ENCODE results near the gene UCK2. TPM values are rescaled to one million over a fixed set of nuclear protein-coding genes. Genes with fewer than 3 reads are reported as not detected.
"Not testable (repeated sequence)": the region's sequence is repeated elsewhere in the genome, so short reads cannot be mapped to it uniquely, and the experiment has no call there.

The UCK2 gene
- total RNA-seq, 2 experiments from 2014 or later: 0.67 to 0.71 TPM

- peaks cover 25% of the 10 kb centered on the region for H3K27me3 Mint-ChIP-seq
- POLR2A ChIA-PET: no interaction called here
- Histone ChIP-seq H3K27ac (ENCODE audit: low read depth in 1 of 2, low read length in 2 of 2) (no peak overlapping the region), H3K36me3 (ENCODE audit: insufficient read depth, low read length) (no peaks in the 10 kb centered on the region), H3K9me3 (ENCODE audit: control insufficient read depth in 1 of 2, insufficient read depth in 1 of 2, low read length in 2 of 2) (no peaks in the 10 kb centered on the region), H3K4me1 (ENCODE audit: insufficient read depth, low read length) (no peaks in the 10 kb centered on the region), H3K27me3 (ENCODE audit: control insufficient read depth in 1 of 2, insufficient read depth in 2 of 2, low read length in 2 of 2) (peaks cover 0 to 2% of the 10 kb centered on the region in 2 experiments), H3K4me3 (ENCODE audit: low read length) (no peak overlapping the region)
- TF ChIP-seq CTCF (IDR thresholded peaks at IDR 0.05): no peak
- intact Hi-C loops (cut with DNase I, micrococcal nuclease): no loop called here
- CTCF ChIA-PET: no interaction called here
- H3K36me3 Mint-ChIP-seq (ENCODE audit: low read depth): no peaks in the 10 kb centered on the region
- no peaks in the 10 kb centered on the region for H3K9me3 Mint-ChIP-seq
- no peak for ATAC-seq (ENCODE audit: poor library complexity)
- no peak for DNase-seq
- H3K4me3 Mint-ChIP-seq: no peak overlapping the region
- no peaks in the 10 kb centered on the region for H3K4me1 Mint-ChIP-seq (ENCODE audit: low read depth)
- no peak overlapping the region for H3K27ac Mint-ChIP-seq
These were observed 33.5 kb upstream of the UCK2 start for GRCh38 chr1:165793951-165794350.

DNA sequence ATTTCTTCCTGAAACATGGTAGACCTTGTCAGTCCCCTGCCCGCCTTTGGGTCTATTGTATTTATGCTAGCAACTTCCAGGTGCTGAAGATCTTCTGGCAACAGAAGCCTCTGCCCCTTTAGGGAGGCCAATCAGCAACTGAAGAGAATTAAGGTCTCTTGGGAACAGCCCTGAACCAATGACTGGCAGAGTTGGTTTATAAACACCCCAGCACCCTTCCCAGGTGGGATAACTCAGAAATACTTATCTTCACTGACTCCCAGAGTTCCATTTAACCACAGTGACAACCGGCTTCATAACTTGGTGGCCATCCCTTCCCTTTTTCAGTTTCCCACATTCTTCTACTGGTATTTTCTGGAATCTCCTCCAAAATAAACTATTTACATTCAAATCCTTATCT is 31.5 kb upstream of the UCK2 start:
- Histone ChIP-seq H3K27me3 (ENCODE audit: control insufficient read depth in 1 of 2, insufficient read depth in 2 of 2, low read length in 2 of 2) (peaks cover 0 to 2% of the 10 kb centered on the region in 2 experiments), H3K4me3 (ENCODE audit: low read length) (no peak overlapping the region), H3K27ac (ENCODE audit: low read depth in 1 of 2, low read length in 2 of 2) (no peak overlapping the region), H3K36me3 (ENCODE audit: insufficient read depth, low read length) (no peaks in the 10 kb centered on the region), H3K4me1 (ENCODE audit: insufficient read depth, low read length) (no peaks in the 10 kb centered on the region), H3K9me3 (ENCODE audit: control insufficient read depth in 1 of 2, insufficient read depth in 1 of 2, low read length in 2 of 2) (no peaks in the 10 kb centered on the region)
- ChIA-PET POLR2A (no interaction called here), CTCF (no interaction called here)
- intact Hi-C loops (cut with DNase I, micrococcal nuclease): no loop called here
- DNase-seq (no peak), ATAC-seq (ENCODE audit: poor library complexity) (no peak)
- Mint-ChIP-seq H3K4me3 (no peak overlapping the region), H3K27me3 (peaks cover 38% of the 10 kb centered on the region), H3K4me1 (ENCODE audit: low read depth) (no peaks in the 10 kb centered on the region), H3K9me3 (no peaks in the 10 kb centered on the region), H3K36me3 (ENCODE audit: low read depth) (no peaks in the 10 kb centered on the region), H3K27ac (no peak overlapping the region)
- TF ChIP-seq CTCF (IDR thresholded peaks at IDR 0.05): no peak

DNA sequence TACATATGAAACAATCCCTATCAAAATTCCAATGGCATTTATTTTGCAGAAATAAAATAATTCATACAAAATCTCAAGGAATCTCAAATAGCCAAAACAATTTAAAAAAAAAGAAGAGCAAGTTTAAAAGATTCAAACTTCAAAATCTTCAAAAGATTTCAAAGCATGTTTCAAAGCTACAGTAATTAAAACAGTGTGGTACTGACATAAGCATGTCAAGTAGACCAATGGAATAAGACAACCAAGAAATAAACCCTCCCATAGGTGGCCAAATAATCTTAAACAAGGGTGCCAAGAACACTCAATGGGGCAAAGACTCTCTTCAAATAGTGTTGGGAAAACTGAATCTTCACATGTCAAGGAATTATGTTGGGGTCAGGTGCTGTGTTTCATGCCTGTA is 28.0 kb upstream of the UCK2 start:
- H3K4me3 ChIP-seq (ENCODE audit: low read length): no peak overlapping the region
- no peaks in the 10 kb centered on the region for H3K4me1 ChIP-seq (ENCODE audit: insufficient read depth, low read length)
- H3K27ac ChIP-seq (ENCODE audit: low read depth in 1 of 2, low read length in 2 of 2): no peak overlapping the region
- POLR2A ChIA-PET: no interaction called here
- no peaks in the 10 kb centered on the region for H3K36me3 ChIP-seq (ENCODE audit: insufficient read depth, low read length)
- Mint-ChIP-seq H3K27ac (no peak overlapping the region), H3K9me3 (peaks cover 2% of the 10 kb centered on the region), H3K4me3 (no peak overlapping the region), H3K36me3 (ENCODE audit: low read depth) (no peaks in the 10 kb centered on the region), H3K27me3 (peaks cover 40% of the 10 kb centered on the region), H3K4me1 (ENCODE audit: low read depth) (no peaks in the 10 kb centered on the region)
- DNase-seq: no peak
- no peaks in the 10 kb centered on the region for H3K27me3 ChIP-seq (ENCODE audit: control insufficient read depth in 1 of 2, insufficient read depth in 2 of 2, low read length in 2 of 2)
- ATAC-seq (ENCODE audit: poor library complexity): no peak
- H3K9me3 ChIP-seq (ENCODE audit: control insufficient read depth in 1 of 2, insufficient read depth in 1 of 2, low read length in 2 of 2): no peaks in the 10 kb centered on the region
- no peak for TF ChIP-seq CTCF (IDR thresholded peaks at IDR 0.05)
- CTCF ChIA-PET: no interaction called here
- intact Hi-C loops (cut with DNase I, micrococcal nuclease): no loop called here

GRCh38 chr1:165804513-165804912 is 22.9 kb upstream of the UCK2 start:
- H3K4me3 ChIP-seq (ENCODE audit: low read length); H3K4me1 ChIP-seq (ENCODE audit: insufficient read depth, low read length); H3K27me3 ChIP-seq (ENCODE audit: control insufficient read depth in 1 of 2, insufficient read depth in 2 of 2, low read length in 2 of 2); H3K36me3 Mint-ChIP-seq (ENCODE audit: low read depth); H3K27ac Mint-ChIP-seq; H3K36me3 ChIP-seq (ENCODE audit: insufficient read depth, low read length); POLR2A ChIA-PET; DNase-seq; CTCF ChIA-PET; H3K4me3 Mint-ChIP-seq; H3K9me3 Mint-ChIP-seq; H3K9me3 ChIP-seq (ENCODE audit: control insufficient read depth in 1 of 2, insufficient read depth in 1 of 2, low read length in 2 of 2); H3K27ac ChIP-seq (ENCODE audit: low read depth in 1 of 2, low read length in 2 of 2); intact Hi-C loops (cut with DNase I, micrococcal nuclease); ATAC-seq (ENCODE audit: poor library complexity); H3K4me1 Mint-ChIP-seq (ENCODE audit: low read depth): not testable (repeated sequence)
- peaks cover 25% of the 10 kb centered on the region for H3K27me3 Mint-ChIP-seq

Data from CD4-positive, alpha-beta T cell (primary cell).